HUDEP-2 (cell line): ENCODE results near the gene MTMR8.

Experiments
- DNase-seq, 76 experiments: peaks; one replicate each; lab custom pipeline; 2025; ENCODE audit not compliant: unreplicated experiment in 76 of 76; lab: John Stamatoyannopoulos, UW

MTMR8 gene

DNA sequence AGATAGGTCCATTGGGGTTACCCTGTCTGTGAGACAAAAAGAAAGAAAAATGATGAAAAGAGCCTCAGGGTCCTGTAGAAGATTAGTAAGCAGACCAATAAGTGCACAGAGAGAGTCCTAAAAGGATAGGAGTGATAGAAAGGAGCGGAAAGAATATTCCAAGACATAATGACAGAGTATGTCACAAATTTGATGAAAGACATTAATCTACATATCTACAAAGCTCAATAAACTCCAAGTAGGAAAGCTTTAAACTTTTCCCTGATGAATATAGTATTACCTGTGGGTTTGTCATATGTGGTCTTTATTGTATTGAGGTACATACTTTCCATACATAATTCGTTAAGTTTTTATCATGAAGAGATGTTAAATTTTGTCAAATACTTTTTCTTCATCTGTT lies 73.7 kb downstream of the MTMR8 start:
- DNase-seq: no peak

DNA sequence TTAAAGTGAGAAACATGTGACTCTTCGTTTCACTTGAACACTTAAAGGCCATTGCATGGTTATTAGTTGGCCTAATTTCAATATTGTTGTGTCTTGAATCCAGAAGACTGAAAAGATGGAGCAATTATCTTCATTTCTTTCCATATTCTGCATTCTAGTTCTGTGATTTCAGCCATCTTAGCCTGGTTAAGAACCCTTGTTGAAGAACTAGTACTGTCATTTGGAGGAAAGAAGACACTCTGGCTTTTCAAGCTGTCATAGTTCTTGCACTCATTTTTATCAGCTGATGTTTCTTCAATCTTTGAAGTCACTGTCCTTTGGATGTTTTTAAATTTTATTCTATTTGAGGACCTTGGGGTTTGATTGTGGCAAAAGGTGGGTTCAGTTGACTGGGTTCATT lies 81.6 kb downstream of the MTMR8 start:
- DNase-seq: no peak

GRCh38 chrX:64306712-64307111 lies 88.5 kb downstream of the MTMR8 start:
- DNase-seq: no peak

DNA sequence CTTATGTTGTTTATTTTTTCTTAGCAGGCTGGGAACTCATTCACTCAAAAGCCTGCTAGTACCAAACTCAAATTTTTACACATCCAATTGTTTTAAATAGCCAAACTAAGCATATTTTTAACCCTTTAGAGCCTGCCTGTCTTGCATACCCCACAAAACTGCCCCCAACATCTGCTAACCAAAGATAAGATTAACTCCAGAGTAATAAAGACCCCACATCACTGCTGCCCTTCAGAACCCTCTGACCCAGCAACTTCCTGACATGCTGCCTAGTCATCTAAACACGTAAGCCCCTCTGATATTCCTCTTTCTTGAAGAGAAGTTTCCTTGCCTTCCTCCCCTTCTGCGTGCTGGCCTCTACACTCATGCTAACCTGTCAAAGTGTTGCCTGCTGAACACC lies 104.1 kb downstream of the MTMR8 start:
- no peak for DNase-seq

GRCh38 chrX:64265265-64265664 lies 130.0 kb downstream of the MTMR8 start:
- DNase-seq: no peak

- DNase-seq: no peak
Observed at GRCh38 chrX:64230123-64230970, 164.9 kb downstream of the MTMR8 start, which contains the start of gene ASB12. ASB12 (minus strand) TSS chrX:64230607; CDS start chrX:64225650, 4,957 bp downstream.

DNA sequence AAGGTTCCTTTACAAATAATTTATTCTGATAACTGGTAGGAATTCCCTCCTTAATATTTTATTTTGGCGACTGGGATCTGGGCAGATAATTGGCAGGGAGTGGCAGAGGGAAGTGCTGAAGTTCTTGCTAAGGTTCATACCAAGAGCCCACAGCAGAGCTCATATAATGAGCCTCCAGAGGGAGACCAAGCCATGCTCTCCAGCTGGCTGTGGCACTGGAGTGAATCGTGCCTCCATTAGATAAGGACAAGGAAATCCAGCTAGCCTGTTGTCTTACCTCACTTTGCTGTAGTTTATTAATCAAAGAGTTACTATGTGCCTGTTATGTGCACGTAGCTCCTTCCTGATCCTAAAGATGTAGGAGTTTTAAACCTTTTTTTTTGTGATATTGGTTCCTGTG lies 166.1 kb downstream of the MTMR8 start:
- DNase-seq: no peak
